ENCODE data around the gene FCAMR. TPM values are rescaled to one million over a fixed set of nuclear protein-coding genes. Genes with fewer than 3 reads are reported as not detected.

FCAMR gene
- total and polyA plus RNA-seq, 2 experiments from 2014 or later: not detected

GRCh38 chr1:207009182-207009850, 39.1 kb upstream of the FCAMR start:
- Histone ChIP-seq H3K4me3 (no peak overlapping the region), H3K36me3 (no peaks in the 10 kb centered on the region), H3K27me3 (peaks cover 8% of the 10 kb centered on the region), H3K27ac (no peak overlapping the region), H3K9me3 (ENCODE audit: low read depth) (no peaks in the 10 kb centered on the region), H3K4me1 (ENCODE audit: low read depth) (no peaks in the 10 kb centered on the region)
- DNase-seq (ENCODE audit: low read depth in 1 of 2, low spot score in 1 of 2): peak in 1 of 2 donors; percentile 21
- TF ChIP-seq, protein P1, sequence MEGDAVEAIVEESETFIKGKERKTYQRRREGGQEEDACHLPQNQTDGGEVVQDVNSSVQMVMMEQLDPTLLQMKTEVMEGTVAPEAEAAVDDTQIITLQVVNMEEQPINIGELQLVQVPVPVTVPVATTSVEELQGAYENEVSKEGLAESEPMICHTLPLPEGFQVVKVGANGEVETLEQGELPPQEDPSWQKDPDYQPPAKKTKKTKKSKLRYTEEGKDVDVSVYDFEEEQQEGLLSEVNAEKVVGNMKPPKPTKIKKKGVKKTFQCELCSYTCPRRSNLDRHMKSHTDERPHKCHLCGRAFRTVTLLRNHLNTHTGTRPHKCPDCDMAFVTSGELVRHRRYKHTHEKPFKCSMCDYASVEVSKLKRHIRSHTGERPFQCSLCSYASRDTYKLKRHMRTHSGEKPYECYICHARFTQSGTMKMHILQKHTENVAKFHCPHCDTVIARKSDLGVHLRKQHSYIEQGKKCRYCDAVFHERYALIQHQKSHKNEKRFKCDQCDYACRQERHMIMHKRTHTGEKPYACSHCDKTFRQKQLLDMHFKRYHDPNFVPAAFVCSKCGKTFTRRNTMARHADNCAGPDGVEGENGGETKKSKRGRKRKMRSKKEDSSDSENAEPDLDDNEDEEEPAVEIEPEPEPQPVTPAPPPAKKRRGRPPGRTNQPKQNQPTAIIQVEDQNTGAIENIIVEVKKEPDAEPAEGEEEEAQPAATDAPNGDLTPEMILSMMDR (IDR thresholded peaks at IDR 0.05; ENCODE audit: low read depth, low read length): no peak

DNA sequence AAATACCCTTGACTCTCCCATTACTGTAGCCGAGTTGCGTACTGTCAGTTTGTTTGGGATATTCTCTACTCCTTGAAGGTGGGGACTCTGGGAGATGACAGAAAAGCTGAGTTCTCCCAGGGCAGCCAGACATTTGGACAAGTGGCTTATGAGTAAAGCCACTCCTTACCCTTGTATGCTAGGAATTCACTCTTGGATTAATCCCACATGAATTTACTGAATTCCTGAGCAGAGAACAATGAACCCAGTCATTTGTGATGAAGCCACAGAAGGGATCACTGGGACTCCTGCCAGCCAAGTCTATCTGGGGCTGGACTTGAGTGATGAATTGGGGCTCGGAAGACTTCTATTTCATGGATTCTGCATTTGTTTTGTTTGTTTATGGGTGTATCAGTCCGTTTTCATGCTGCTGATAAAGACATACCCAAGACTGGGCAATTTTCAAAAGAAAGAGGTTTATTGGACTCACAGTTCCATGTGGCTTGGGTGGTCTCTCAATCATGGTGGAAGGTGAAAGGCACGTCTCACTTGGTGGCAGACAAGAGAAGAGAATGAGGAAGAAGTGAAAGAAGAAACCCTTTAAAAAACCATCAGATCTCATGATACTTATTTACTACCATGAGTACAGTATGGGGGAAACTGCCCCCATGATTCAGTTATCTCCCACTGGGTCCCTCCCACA, 37.2 kb upstream of the FCAMR start:
- Histone ChIP-seq H3K27me3 (peaks cover 8% of the 10 kb centered on the region), H3K9me3 (ENCODE audit: low read depth) (no peaks in the 10 kb centered on the region), H3K4me3 (no peak overlapping the region), H3K4me1 (ENCODE audit: low read depth) (no peaks in the 10 kb centered on the region), H3K27ac (no peak overlapping the region), H3K36me3 (no peaks in the 10 kb centered on the region)
- peak in 1 of 2 donors; percentile 98 for DNase-seq (ENCODE audit: low read depth in 1 of 2, low spot score in 1 of 2)
- TF ChIP-seq, protein P1 (IDR thresholded peaks at IDR 0.05; ENCODE audit: low read depth, low read length): no peak

DNA sequence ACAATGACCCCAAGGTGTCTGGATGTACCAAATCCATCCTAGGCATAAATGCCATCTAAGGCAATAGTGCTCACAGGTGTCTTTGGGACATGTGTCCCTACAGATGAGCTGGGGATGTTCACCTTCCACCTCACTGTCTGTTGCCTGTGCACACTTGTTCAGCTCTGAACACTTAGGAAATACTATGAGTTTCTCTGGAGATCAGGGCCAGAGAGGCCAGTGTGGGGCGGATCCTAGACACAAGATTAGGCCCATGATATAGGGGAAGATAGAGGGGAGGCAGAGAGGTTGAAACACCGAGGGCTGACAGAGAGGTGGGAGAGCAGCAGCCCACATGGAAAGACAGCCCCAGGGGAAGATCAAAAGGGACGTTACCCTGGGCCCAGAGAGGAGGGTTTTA, 36.7 kb upstream of the FCAMR start:
- Histone ChIP-seq H3K27me3 (peaks cover 4% of the 10 kb centered on the region), H3K4me3 (no peak overlapping the region), H3K27ac (no peak overlapping the region), H3K36me3 (no peaks in the 10 kb centered on the region), H3K9me3 (ENCODE audit: low read depth) (no peaks in the 10 kb centered on the region), H3K4me1 (ENCODE audit: low read depth) (no peaks in the 10 kb centered on the region)
- TF ChIP-seq, protein P1 (IDR thresholded peaks at IDR 0.05; ENCODE audit: low read depth, low read length): no peak
- DNase-seq (ENCODE audit: low read depth in 1 of 2, low spot score in 1 of 2): no peak

GRCh38 chr1:207006083-207006482, 35.8 kb upstream of the FCAMR start:
- Histone ChIP-seq H3K4me3 (no peak overlapping the region), H3K9me3 (ENCODE audit: low read depth) (no peaks in the 10 kb centered on the region), H3K27me3 (peaks cover 2% of the 10 kb centered on the region), H3K36me3 (no peaks in the 10 kb centered on the region), H3K4me1 (ENCODE audit: low read depth) (no peaks in the 10 kb centered on the region), H3K27ac (no peak overlapping the region)
- TF ChIP-seq, protein P1 (IDR thresholded peaks at IDR 0.05; ENCODE audit: low read depth, low read length): no peak
- DNase-seq (ENCODE audit: low read depth in 1 of 2, low spot score in 1 of 2): no peak

DNA sequence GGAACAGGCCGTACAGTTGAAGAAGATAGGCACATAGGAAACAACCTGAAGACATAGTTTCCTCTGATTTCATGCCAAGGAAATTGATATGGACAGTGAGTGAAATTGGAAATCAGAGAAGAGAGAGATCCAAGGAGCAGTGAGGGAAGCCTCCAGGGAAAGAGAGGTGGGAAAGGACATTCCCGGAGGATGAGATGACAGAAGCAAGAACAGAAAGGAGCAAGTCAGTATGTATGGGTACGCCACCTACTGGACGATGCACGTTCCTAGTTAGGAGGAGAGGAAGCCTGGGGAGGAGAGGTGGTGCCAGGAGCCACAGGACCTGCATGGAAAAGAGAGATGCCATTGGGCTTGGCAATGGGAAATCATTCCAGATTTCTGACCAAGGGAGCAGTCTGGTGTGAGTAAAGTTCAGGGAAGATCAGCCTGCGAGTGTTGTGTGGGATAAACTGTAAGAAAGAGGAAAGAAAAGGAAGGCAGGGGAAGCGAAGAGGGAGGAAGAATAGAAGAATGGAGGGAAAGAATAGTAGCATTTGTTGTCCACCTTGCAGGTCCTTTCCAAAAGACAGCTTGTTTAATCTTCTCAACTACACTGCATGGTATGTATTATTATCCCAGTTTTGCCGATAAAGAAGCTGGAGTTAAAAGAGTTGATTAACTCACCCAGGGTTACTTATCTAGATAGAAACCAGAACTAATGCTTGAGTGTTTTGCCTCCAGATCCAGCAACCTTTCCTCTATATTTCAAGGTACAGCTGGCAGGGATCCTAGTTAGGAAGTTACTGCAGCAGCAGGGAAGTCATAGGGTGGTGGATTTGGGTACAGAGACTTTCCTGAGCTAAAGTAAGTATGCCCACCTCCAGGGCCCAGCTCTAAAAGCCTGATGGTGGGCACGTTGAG, 34.9 kb upstream of the FCAMR start:
- peak; percentile 75 to 79 for DNase-seq (ENCODE audit: low read depth in 1 of 2, low spot score in 1 of 2)
- H3K27me3 ChIP-seq: no peaks in the 10 kb centered on the region
- H3K4me3 ChIP-seq: no peak overlapping the region
- H3K9me3 ChIP-seq (ENCODE audit: low read depth): no peaks in the 10 kb centered on the region
- H3K36me3 ChIP-seq: no peaks in the 10 kb centered on the region
- TF ChIP-seq, protein P1 (IDR thresholded peaks at IDR 0.05; ENCODE audit: low read depth, low read length): peak; percentile 88
- H3K27ac ChIP-seq: no peak overlapping the region
- H3K4me1 ChIP-seq (ENCODE audit: low read depth): no peaks in the 10 kb centered on the region

Measured in cardiac muscle cell (in vitro differentiated cells and primary cell).